HUES64 (cell line): ENCODE data around the gene CCDC144A.
"Not testable (repeated sequence)": the region's sequence is repeated elsewhere in the genome, so short reads cannot be mapped to it uniquely, and the experiment has no call there.

Experiments used
- H3K27ac ChIP-seq: 2 replicates; pipeline ENCODE4 v1.7.0; 2013; ENCODE audit warnings: low read depth, low read length, inconsistent platforms
- H3K27me3 ChIP-seq: 2 replicates; pipeline ENCODE4 v1.6.1; 2013; ENCODE audit warnings: mild to moderate bottlenecking, low read length; ENCODE audit not compliant: insufficient read depth
- H3K36me3 ChIP-seq: 2 replicates; pipeline ENCODE4 v1.6.1; 2013; ENCODE audit warnings: mild to moderate bottlenecking, low read length; ENCODE audit not compliant: insufficient read depth
- H3K4me1 ChIP-seq: 2 replicates; pipeline ENCODE4 v1.6.1; 2013; ENCODE audit warnings: mild to moderate bottlenecking, low read length, moderate library complexity; ENCODE audit not compliant: insufficient read depth
- H3K4me3 ChIP-seq: 2 replicates; pipeline ENCODE4 v1.5.1; 2013; ENCODE audit warnings: mild to moderate bottlenecking, low read length, moderate library complexity
- H3K9ac ChIP-seq: 2 replicates; pipeline ENCODE4 v1.6.1; 2013; ENCODE audit warnings: mild to moderate bottlenecking, low read depth, low read length
- H3K9me3 ChIP-seq: 2 replicates; pipeline ENCODE4 v1.6.1; 2013; ENCODE audit warnings: low read depth, low read length; ENCODE audit not compliant: insufficient read depth
- WGBS: fragments of 150-250, 120-280 bp; methylation state at CpG from one replicate; pipeline ENCODE4 v1.1.7; 2013; ENCODE audit warnings: missing lambda C conversion rate; 5-methylcytosine and 5-hydroxymethylcytosine counted together

The CCDC144A gene

GRCh38 chr17:16806599-16806998, 116.6 kb downstream of the CCDC144A start:
- H3K36me3 ChIP-seq, H3K4me1 ChIP-seq, H3K27me3 ChIP-seq, H3K9me3 ChIP-seq, H3K4me3 ChIP-seq, H3K9ac ChIP-seq, H3K27ac ChIP-seq: not testable (repeated sequence)
- whole genome bisulfite sequencing: 96% methylated on average over 4 of the region's 4 CpGs

GRCh38 chr17:16807620-16808019, 117.6 kb downstream of the CCDC144A start:
- not testable (repeated sequence) for H3K27me3 ChIP-seq, H3K9ac ChIP-seq, H3K9me3 ChIP-seq, H3K4me1 ChIP-seq, H3K36me3 ChIP-seq, H3K4me3 ChIP-seq, H3K27ac ChIP-seq
- WGBS: 95% methylated on average over 4 of the region's 9 CpGs

- H3K27ac ChIP-seq, H3K9me3 ChIP-seq, H3K27me3 ChIP-seq, H3K36me3 ChIP-seq, H3K9ac ChIP-seq, H3K4me1 ChIP-seq, H3K4me3 ChIP-seq: not testable (repeated sequence)
- WGBS: 87% methylated on average over 1 of the region's 5 CpGs
Observed at GRCh38 chr17:16810236-16810635, 120.2 kb downstream of the CCDC144A start.

GRCh38 chr17:16812126-16812525, 122.1 kb downstream of the CCDC144A start:
- not testable (repeated sequence) for H3K9me3 ChIP-seq, H3K4me3 ChIP-seq, H3K9ac ChIP-seq, H3K36me3 ChIP-seq, H3K4me1 ChIP-seq, H3K27me3 ChIP-seq, H3K27ac ChIP-seq
- WGBS: 56% methylated on average over 6 of the region's 7 CpGs

- H3K4me1 ChIP-seq: no peaks in the 10 kb centered on the region
- WGBS: 93% methylated on average over 7 of the region's 7 CpGs
Observed at GRCh38 chr17:16814439-16814838, 124.4 kb downstream of the CCDC144A start.

GRCh38 chr17:16817201-16817600, 127.2 kb downstream of the CCDC144A start:
- Histone ChIP-seq H3K4me3 (no peak overlapping the region), H3K4me1 (peaks cover 4% of the 10 kb centered on the region; the same call in 1 of the 2 replicates), H3K36me3 (no peaks in the 10 kb centered on the region), H3K9ac (no peak overlapping the region), H3K27ac (no peak overlapping the region), H3K9me3 (no peaks in the 10 kb centered on the region), H3K27me3 (no peaks in the 10 kb centered on the region)
- WGBS: 96% methylated on average over 7 of the region's 7 CpGs

More at GRCh38 chr17:16814439-16814838, 124.4 kb downstream of the CCDC144A start:
- Histone ChIP-seq H3K9me3 (no peaks in the 10 kb centered on the region), H3K36me3 (no peaks in the 10 kb centered on the region), H3K27me3 (no peaks in the 10 kb centered on the region), H3K9ac (no peak overlapping the region), H3K27ac (no peak overlapping the region), H3K4me3 (no peak overlapping the region)

GRCh38 chr17:16817940-16818339, 127.9 kb downstream of the CCDC144A start:
- not testable (repeated sequence) for H3K4me3 ChIP-seq, H3K36me3 ChIP-seq, H3K9me3 ChIP-seq, H3K4me1 ChIP-seq, H3K9ac ChIP-seq, H3K27ac ChIP-seq, H3K27me3 ChIP-seq
- 89% methylated on average over 7 of the region's 7 CpGs for WGBS

GRCh38 chr17:16818340-16818739, 128.3 kb downstream of the CCDC144A start:
- Histone ChIP-seq H3K27me3 (no peaks in the 10 kb centered on the region), H3K9ac (no peak overlapping the region), H3K9me3 (no peaks in the 10 kb centered on the region), H3K4me3 (no peak overlapping the region), H3K27ac (no peak overlapping the region), H3K36me3 (no peaks in the 10 kb centered on the region), H3K4me1 (peaks cover 4% of the 10 kb centered on the region; the same call in 1 of the 2 replicates)
- 84% methylated on average over 5 of the region's 5 CpGs for WGBS

GRCh38 chr17:16818821-16819683, 129.0 kb downstream of the CCDC144A start:
- Histone ChIP-seq H3K9me3 (no peaks in the 10 kb centered on the region), H3K27me3 (no peaks in the 10 kb centered on the region), H3K36me3 (no peaks in the 10 kb centered on the region), H3K27ac (no peak overlapping the region), H3K9ac (no peak overlapping the region), H3K4me1 (peaks cover 4% of the 10 kb centered on the region; the same call in 1 of the 2 replicates), H3K4me3 (no peak overlapping the region)
- 82% methylated on average over 23 of the region's 23 CpGs for WGBS

- no peaks in the 10 kb centered on the region for H3K9me3 ChIP-seq
- H3K9ac ChIP-seq: no peak overlapping the region
- H3K27me3 ChIP-seq: no peaks in the 10 kb centered on the region
- H3K4me3 ChIP-seq: no peak overlapping the region
- 78% methylated on average over 7 of the region's 7 CpGs for WGBS
- no peaks in the 10 kb centered on the region for H3K36me3 ChIP-seq
- H3K27ac ChIP-seq: no peak overlapping the region
- peaks cover 4% of the 10 kb centered on the region; the same call in 1 of the 2 replicates for H3K4me1 ChIP-seq
Observed at GRCh38 chr17:16820161-16820877, 130.3 kb downstream of the CCDC144A start.

- 82% methylated on average over 3 of the region's 7 CpGs for WGBS
- H3K9ac ChIP-seq: no peak overlapping the region
Observed at GRCh38 chr17:16820979-16821543, 131.0 kb downstream of the CCDC144A start.

More at GRCh38 chr17:16820979-16821543, 131.0 kb downstream of the CCDC144A start:
- Histone ChIP-seq H3K27me3 (no peaks in the 10 kb centered on the region), H3K9me3 (no peaks in the 10 kb centered on the region), H3K27ac (no peak overlapping the region), H3K4me1 (peaks cover 4% of the 10 kb centered on the region; the same call in 1 of the 2 replicates), H3K36me3 (no peaks in the 10 kb centered on the region), H3K4me3 (no peak overlapping the region)
